Measurements from ENCODE around the gene ADAMTSL5.
"Not testable (repeated sequence)": the region's sequence is repeated elsewhere in the genome, so short reads cannot be mapped to it uniquely, and the experiment has no call there.

Gene ADAMTSL5

DNA sequence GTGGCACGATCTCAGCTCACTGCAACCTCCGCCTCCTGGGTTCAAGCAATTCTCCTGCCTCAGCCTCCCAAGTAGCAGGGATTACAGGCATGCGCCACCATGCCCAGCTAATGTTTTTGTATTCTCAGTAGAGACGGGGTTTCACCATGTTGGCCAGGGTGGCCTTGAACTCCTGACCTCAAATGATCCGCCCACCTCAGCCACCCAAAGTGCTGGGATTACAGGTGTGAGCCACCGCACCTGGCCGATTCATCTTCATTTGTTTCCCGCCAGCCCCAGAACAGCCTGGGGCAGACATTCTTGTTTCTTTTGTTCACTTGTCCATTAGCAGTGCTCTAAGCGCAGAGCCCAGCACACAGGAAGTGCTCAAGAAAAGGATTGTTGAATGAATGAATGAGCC lies 35.8 kb downstream of the ADAMTSL5 start:
- not testable (repeated sequence) for DNase-seq

- no peak for DNase-seq
Observed at GRCh38 chr19:1475751-1476437, 36.9 kb downstream of the ADAMTSL5 start.

- no peak for DNase-seq
Observed at GRCh38 chr19:1474765-1475351, 38.0 kb downstream of the ADAMTSL5 start.

GRCh38 chr19:1474011-1474764 lies 38.6 kb downstream of the ADAMTSL5 start:
- no peak for DNase-seq

DNA sequence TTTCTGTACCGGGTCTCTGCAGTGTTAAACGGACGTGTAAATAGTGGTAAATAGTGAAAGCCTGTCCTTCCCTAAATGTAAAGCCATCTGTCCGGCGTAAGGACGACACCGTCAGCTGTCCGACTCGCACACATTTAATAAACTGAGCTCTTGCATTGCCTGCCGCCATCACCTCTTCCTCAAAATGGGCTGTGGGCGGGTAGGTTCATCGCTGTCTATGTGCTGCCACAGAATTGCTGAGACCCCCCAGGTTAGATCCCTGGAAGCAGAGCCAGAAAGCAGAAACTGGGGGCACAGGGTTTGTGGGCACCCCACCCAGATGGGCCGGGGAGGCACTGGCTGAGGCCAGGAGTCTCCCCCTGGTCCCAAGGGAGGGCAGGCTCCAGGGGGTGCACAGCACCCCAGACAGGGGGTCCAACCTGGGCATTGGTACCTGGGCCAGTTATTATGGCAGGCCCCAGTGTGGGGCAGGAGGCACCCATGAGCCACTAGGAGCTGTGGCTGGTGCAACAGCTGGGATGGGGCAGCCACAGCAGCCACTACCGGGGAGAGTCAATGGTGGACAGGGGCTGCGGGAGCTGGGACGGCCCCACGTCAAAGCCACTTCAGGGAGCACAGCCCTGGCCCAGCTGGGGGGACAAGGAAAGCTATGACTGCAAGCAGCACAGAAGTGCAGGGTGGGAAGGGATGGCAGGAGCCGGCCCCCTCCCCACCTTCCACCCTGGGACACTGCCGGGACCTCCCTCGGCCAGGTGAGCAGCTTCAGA lies 39.6 kb downstream of the ADAMTSL5 start:
- no peak for DNase-seq

DNA sequence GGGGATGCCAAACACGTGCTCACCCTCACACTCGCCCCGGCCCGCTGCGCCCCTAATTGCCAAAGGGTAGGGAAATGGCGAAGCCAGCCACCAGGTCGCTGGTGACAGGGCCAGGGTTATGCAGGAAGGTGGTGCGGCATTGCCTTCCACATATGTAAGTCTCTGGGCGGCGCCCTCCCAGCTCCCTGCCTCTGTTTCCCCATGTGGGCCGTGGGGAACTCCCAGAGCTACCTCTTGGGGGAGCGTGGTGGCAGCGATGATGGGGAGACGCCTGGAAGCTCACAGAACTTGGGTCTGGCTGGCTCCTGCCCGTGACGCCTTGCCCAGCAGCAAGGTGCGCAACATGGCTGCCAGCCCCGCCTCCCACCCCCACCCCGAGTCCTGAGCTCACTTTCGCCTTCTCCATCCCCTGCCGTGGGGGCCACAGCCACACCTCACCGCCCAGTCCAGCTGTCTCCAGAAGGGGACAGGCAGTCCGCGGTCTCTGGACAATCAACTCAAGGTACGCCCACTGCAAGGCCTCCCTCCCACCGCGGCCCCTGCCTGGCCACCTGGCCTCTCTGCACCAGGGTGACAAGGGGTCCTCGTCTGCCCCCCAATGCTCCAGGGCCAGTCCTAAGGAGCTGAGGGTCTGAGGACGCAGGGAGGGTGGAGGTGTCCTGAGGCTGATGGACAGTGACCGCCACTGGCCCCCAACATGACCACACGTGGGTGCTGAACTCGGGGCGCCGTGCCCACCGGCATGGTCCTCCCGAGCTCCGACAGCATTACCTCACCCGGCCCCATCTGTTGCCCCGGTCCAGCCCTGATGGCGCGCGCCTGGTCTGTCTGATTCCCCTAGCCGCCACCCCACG lies 40.4 kb downstream of the ADAMTSL5 start:
- no peak for DNase-seq

- DNase-seq = peak; percentile 40
Observed at GRCh38 chr19:1471515-1472160, 41.2 kb downstream of the ADAMTSL5 start.

- DNase-seq = peak; percentile 52
Observed at GRCh38 chr19:1471010-1471514, 41.8 kb downstream of the ADAMTSL5 start.

DNA sequence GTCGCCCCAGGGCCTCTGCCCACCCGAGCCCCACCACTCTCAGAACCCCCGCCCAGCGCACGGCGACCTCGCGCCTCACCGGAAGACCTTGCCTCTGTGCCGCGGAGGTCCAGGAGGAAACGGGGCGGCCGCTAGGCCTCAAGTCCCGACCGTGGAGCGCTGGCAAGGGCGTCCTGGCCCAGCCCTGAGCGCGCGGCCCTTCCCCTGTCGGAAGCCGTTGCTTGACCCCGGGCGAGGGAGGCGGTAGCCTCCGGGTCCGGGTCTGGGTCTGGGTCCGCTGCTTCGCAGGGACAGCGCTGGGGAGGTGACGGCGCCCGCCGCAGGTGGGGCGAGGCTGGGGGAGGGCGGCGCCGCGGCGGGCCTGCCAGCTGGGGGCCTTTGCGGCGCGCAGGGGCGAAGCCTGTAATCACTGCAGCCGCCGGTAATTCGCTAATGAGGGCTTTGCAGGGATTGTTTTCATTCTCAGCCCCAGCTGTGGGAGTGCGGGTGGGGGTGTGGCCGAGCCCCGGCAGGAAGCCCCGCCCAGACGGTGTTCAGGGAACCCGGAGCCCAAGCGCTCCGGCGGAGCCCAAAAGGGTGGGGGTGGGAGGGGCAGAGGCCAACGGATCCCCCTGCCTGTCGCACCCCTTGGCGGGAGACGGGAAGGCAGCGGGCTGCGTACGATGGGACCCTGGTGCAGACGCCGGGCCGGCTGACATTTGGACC lies 42.4 kb downstream of the ADAMTSL5 start:
- DNase-seq = peak; percentile 85

DNA sequence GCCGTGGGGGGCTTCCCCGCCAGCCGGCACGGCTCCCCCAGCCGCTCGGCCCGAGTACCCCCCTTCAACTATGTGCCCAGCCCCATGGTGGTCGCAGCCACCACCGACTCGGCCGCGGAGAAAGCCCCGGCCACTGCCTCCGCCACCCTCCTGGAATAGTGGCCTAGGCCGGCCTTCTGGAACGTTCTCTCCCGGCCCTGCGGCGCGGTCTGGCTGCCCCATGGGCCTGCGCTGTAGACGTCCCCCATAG lies 42.8 kb downstream of the ADAMTSL5 start:
- DNase-seq = no peak

DNA sequence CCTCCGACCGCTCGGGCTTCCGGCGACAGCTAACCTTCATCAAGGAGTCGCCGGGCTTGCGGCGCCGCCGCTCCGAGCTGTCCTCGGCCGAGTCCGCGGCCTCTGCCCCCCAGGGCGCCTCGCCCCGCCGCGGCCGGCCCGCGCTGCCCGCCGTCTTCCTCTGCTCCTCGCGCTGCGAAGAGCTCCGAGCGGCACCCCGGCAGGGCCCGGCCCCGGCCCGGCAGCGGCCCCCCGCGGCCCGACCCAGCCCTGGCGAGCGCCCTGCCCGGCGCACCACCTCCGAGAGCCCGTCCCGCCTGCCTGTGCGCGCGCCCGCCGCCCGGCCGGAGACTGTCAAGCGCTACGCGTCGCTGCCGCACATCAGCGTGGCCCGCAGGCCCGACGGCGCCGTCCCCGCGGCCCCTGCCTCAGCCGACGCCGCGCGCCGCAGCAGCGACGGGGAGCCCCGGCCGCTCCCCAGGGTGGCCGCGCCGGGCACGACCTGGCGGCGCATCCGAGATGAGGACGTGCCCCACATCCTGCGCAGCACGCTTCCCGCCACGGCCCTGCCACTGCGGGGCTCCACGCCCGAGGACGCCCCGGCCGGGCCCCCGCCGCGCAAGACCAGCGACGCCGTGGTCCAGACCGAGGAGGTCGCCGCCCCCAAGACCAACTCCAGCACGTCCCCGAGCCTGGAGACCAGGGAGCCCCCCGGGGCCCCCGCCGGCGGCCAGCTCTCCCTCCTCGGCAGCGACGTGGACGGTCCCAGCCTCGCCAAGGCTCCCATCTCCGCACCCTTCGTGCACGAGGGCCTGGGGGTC lies 43.4 kb downstream of the ADAMTSL5 start:
- peak; percentile 57 for DNase-seq

- peak; percentile 71 for DNase-seq
Observed at GRCh38 chr19:1468821-1469254, 44.0 kb downstream of the ADAMTSL5 start.

DNA sequence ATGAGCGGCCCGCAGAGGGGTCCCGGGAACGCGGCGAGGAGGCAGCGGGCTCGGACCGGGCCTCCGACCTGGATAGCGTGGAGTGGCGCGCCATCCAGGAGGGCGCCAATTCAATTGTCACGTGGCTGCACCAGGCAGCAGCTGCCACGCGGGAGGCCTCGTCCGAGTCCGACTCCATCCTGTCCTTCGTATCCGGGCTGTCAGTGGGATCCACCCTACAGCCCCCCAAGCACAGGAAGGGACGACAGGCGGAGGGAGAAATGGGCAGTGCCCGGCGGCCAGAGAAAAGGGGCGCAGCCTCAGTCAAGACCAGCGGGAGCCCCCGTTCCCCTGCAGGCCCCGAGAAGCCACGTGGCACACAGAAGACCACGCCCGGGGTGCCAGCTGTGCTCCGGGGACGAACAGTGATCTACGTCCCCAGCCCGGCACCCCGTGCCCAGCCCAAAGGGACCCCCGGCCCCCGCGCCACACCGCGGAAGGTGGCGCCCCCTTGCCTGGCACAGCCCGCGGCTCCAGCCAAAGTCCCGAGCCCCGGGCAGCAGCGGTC lies 44.5 kb downstream of the ADAMTSL5 start:
- DNase-seq = no peak

GRCh38 chr19:1467490-1468273 lies 45.1 kb downstream of the ADAMTSL5 start:
- DNase-seq = peak; percentile 9

DNA sequence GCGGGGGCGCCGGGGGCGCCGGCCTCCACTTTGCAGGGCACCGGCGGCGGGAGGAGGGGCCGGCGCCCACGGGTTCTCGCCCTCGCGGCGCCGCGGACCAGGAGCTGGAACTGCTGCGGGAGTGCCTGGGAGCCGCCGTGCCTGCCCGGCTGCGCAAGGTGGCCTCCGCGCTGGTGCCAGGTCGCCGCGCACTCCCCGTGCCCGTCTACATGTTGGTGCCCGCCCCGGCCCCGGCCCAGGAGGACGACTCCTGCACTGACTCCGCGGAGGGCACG lies 45.7 kb downstream of the ADAMTSL5 start:
- no peak for DNase-seq

- peak; percentile 16 for DNase-seq
Observed at GRCh38 chr19:1466461-1467214, 46.2 kb downstream of the ADAMTSL5 start.

GRCh38 chr19:1466018-1466460 lies 46.8 kb downstream of the ADAMTSL5 start:
- no peak for DNase-seq

GRCh38 chr19:1465191-1466016 lies 47.4 kb downstream of the ADAMTSL5 start:
- peak; percentile 60 for DNase-seq
